ENCODE data around the gene CSRP3.

CSRP3 gene

DNA sequence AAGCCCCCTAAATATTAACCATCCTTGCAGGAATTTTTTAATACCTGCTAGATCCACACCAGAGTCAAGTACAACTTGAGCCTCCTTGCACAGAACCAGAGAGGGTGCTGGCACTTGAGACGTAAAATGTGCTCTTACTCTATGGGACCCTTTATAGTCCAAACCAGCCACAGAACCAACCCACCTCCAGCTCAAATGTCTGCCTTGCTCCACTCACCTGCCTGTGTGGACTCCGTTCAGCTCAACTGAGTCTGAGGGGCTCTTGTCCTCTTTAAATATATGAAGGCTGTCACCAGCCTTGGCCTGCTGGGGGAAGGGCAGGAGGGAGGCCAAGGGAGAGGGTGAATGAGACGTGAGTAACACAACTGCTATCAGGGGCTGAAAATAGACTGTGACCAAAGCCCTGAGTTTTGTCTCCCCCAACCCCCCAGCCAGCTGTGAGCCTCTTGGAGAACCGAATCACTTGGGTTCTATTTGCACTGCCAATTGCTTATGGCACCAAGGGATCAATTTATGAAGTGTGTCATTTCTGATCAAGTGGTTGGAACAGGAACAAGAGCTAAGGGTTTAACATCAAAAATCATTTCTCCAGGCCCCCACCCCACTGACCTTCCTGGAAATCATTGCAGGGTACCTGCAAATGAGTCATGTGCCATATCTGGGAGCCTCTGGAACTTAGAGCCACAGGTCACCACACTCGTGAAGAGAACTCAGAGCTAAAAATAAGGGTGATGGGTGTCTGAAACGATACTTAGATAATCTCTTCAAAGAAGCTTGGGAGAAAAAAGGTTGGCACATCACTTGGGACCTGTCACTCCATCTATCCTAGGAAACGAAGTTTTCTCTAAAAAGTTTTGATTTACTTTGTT lies at the start of gene CSRP3:
Gene CSRP3 (minus strand): TSS at position 247 of the 869 bp plus-strand sequence. CDS start 9,535 bp downstream, outside the sequence.
- peaks cover 25% of the 10 kb centered on the region for H3K4me1 Mint-ChIP-seq
- TF ChIP-seq, protein P1, sequence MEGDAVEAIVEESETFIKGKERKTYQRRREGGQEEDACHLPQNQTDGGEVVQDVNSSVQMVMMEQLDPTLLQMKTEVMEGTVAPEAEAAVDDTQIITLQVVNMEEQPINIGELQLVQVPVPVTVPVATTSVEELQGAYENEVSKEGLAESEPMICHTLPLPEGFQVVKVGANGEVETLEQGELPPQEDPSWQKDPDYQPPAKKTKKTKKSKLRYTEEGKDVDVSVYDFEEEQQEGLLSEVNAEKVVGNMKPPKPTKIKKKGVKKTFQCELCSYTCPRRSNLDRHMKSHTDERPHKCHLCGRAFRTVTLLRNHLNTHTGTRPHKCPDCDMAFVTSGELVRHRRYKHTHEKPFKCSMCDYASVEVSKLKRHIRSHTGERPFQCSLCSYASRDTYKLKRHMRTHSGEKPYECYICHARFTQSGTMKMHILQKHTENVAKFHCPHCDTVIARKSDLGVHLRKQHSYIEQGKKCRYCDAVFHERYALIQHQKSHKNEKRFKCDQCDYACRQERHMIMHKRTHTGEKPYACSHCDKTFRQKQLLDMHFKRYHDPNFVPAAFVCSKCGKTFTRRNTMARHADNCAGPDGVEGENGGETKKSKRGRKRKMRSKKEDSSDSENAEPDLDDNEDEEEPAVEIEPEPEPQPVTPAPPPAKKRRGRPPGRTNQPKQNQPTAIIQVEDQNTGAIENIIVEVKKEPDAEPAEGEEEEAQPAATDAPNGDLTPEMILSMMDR (IDR thresholded peaks at IDR 0.05): no peak

DNA sequence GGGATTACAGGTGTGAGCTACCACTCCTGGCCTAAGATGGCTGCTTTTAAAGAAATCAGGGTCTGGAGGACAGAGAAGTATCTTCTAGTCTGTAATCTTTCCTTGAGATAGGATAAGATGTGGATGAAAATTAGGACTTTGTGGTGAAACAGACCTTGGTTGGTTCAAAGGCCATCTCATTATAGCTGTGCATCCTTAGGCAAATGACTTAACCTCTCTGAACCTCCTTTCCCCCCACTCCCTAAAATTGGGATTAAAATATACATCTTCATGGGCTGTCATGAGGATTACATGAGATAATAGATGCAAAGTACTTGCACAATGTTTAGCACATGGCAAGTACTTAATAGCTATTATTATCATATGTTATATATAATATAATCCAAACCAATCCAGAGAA lies 49.8 kb upstream of the CSRP3 start:
- TF ChIP-seq, protein P1 (IDR thresholded peaks at IDR 0.05): no peak
- H3K4me3 Mint-ChIP-seq: no peak overlapping the region
- peaks cover 51% of the 10 kb centered on the region for H3K9me3 Mint-ChIP-seq
- no peak for DNase-seq
- no peak overlapping the region for H3K27ac Mint-ChIP-seq
- peaks cover 2% of the 10 kb centered on the region for H3K27me3 Mint-ChIP-seq (ENCODE audit: low read depth, poor library complexity)
- peaks cover 11% of the 10 kb centered on the region for H3K36me3 Mint-ChIP-seq (ENCODE audit: low read depth)
- H3K4me1 Mint-ChIP-seq: peaks cover 9% of the 10 kb centered on the region

More for the DNA sequence above, at the start of gene CSRP3:
- Mint-ChIP-seq H3K4me3 (no peak within 1 kb of the TSS), H3K27me3 (ENCODE audit: low read depth, poor library complexity) (peaks cover 3% of the 10 kb centered on the region), H3K27ac (no peak within 1 kb of the TSS), H3K36me3 (ENCODE audit: low read depth) (no peaks in the 10 kb centered on the region), H3K9me3 (peaks cover 12% of the 10 kb centered on the region)
- DNase-seq: no peak

DNA sequence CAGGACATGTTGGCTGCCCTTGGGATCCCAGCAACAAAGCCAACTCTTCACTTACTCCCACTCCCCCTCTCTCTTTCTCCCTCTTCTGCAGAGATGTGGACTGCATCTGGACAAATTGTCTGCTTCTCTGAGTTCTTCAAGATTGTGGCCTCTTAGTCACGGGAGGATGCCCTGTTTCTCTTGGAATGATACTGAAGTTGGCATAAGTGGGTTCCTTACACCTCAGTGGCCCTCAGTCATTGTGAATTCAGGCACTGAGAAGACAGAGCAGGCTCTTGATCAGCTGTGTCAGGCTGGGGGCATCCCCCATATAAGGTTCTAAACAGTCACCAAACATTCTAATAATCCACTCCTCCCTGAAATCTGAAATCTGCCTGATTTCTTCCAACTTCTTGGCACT lies 45.0 kb upstream of the CSRP3 start:
- DNase-seq: no peak
- Mint-ChIP-seq H3K27ac (no peak overlapping the region), H3K9me3 (peaks cover 36% of the 10 kb centered on the region), H3K4me1 (peaks cover 9% of the 10 kb centered on the region), H3K4me3 (no peak overlapping the region), H3K27me3 (ENCODE audit: low read depth, poor library complexity) (peaks cover 31% of the 10 kb centered on the region), H3K36me3 (ENCODE audit: low read depth) (peaks cover 4% of the 10 kb centered on the region)
- TF ChIP-seq, protein P1 (IDR thresholded peaks at IDR 0.05): no peak

DNA sequence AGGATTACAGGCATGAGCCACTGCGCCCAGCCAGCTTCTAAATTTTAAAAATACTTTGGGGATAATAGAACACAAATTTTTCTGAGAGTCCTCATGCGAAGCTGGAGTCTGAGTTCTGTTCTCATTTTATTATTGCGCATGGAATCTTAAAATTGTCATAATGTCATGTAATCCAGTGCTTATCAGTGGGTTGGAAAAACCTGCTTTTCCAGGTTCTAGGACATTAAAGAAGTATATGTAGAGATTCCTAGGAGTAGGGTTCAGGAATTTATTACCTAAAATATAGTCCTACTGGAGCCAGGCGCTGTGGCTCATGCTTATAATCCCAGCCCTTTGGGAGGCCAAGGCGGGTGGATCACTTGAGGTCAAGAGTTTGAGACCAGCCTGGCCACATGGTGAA lies 43.6 kb upstream of the CSRP3 start:
- Mint-ChIP-seq H3K36me3 (ENCODE audit: low read depth) (peaks cover 4% of the 10 kb centered on the region), H3K4me3 (no peak overlapping the region), H3K27me3 (ENCODE audit: low read depth, poor library complexity) (peaks cover 34% of the 10 kb centered on the region), H3K4me1 (peaks cover 13% of the 10 kb centered on the region), H3K9me3 (peaks cover 35% of the 10 kb centered on the region), H3K27ac (no peak overlapping the region)
- TF ChIP-seq, protein P1 (IDR thresholded peaks at IDR 0.05): no peak
- DNase-seq: no peak

DNA sequence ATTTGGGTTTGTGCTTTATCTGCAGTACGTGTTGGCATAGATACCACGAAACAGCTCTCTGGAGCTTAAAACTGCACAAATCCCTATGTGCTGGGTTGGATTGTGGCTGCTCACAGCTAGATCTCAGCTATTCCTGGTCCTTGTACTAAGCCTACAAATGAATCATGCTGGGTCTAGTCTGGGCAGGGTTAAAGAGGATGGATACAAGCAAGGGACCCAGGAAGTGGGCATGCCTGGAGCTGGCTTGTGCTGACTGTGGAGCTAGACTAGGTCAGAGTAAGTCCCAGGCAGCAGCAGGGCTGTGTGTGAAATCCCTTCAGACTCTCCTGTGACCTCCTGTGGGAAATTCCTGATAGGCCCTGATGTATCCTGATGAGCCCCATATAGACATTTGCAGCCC lies 42.8 kb upstream of the CSRP3 start:
- Mint-ChIP-seq H3K27me3 (ENCODE audit: low read depth, poor library complexity) (peaks cover 36% of the 10 kb centered on the region), H3K9me3 (peaks cover 28% of the 10 kb centered on the region), H3K27ac (no peak overlapping the region), H3K4me3 (no peak overlapping the region), H3K4me1 (peaks cover 17% of the 10 kb centered on the region), H3K36me3 (ENCODE audit: low read depth) (peaks cover 3% of the 10 kb centered on the region)
- DNase-seq: no peak
- TF ChIP-seq, protein P1 (IDR thresholded peaks at IDR 0.05): no peak

DNA sequence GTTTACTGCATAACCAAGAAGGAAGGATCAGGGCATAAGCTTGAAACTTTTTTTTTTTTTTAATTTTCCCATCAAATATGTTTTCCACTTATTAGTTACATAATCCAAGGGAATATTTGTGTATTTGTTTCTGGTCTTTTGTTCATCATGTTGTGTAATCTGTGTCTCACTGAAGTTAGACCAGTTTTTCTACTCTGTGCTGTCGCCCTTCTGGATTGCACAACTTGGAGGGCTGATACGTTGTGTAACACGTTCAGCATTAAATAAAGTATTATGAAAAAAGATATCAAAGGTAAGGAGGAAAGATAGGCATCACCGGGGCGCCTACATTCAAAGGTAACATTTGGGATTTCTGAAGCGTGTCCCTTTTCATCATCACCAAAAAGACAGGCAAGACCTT lies 42.3 kb upstream of the CSRP3 start:
- no peak for DNase-seq
- Mint-ChIP-seq H3K27me3 (ENCODE audit: low read depth, poor library complexity) (peaks cover 38% of the 10 kb centered on the region), H3K27ac (no peak overlapping the region), H3K4me3 (no peak overlapping the region), H3K9me3 (peaks cover 22% of the 10 kb centered on the region), H3K4me1 (peaks cover 21% of the 10 kb centered on the region), H3K36me3 (ENCODE audit: low read depth) (no peaks in the 10 kb centered on the region)
- TF ChIP-seq, protein P1 (IDR thresholded peaks at IDR 0.05): no peak

All from nephron progenitor cell (in vitro differentiated cells).